Fibroblast of skin of right quadriceps (primary cell): ENCODE results near the gene TBC1D3B.
"Not testable (repeated sequence)": the region's sequence is repeated elsewhere in the genome, so short reads cannot be mapped to it uniquely, and the experiment has no call there.

Experiments
- DNase-seq: peaks from one replicate; pipeline ENCODE4 v3.0.0-alpha.2; 2013

The TBC1D3B gene

GRCh38 chr17:36168836-36169235 is 7.6 kb downstream of the TBC1D3B start:
- not testable (repeated sequence) for DNase-seq

- DNase-seq, result no peak
Measured at GRCh38 chr17:36153895-36154610, 22.4 kb downstream of the TBC1D3B start.

- peak; percentile 13 for DNase-seq
Measured at GRCh38 chr17:36152639-36153120, 23.8 kb downstream of the TBC1D3B start.

GRCh38 chr17:36151891-36152638 is 24.4 kb downstream of the TBC1D3B start:
- no peak for DNase-seq

GRCh38 chr17:36149296-36149820 is 27.1 kb downstream of the TBC1D3B start:
- DNase-seq, result peak; percentile 35

- peak; percentile 41 for DNase-seq
Measured at GRCh38 chr17:36148559-36149295, 27.7 kb downstream of the TBC1D3B start.

GRCh38 chr17:36147601-36148000 is 28.8 kb downstream of the TBC1D3B start:
- DNase-seq, result no peak

GRCh38 chr17:36144981-36145729 is 31.3 kb downstream of the TBC1D3B start:
- DNase-seq, result no peak

GRCh38 chr17:36144014-36144413 is 32.4 kb downstream of the TBC1D3B start:
- DNase-seq, result no peak

- DNase-seq, result no peak
Measured at GRCh38 chr17:36142806-36143205, 33.6 kb downstream of the TBC1D3B start.

- DNase-seq, result no peak
Measured at GRCh38 chr17:36142235-36142634, 34.2 kb downstream of the TBC1D3B start.

GRCh38 chr17:36136439-36136838 is 40.0 kb downstream of the TBC1D3B start:
- DNase-seq, result no peak

- no peak for DNase-seq
Measured at GRCh38 chr17:36136036-36136435, 40.4 kb downstream of the TBC1D3B start.

- DNase-seq, result no peak
Measured at GRCh38 chr17:36135465-36135864, 41.0 kb downstream of the TBC1D3B start.

GRCh38 chr17:36133602-36134236 is 42.7 kb downstream of the TBC1D3B start:
- no peak for DNase-seq

- DNase-seq, result no peak
Measured at GRCh38 chr17:36132421-36132831, 44.0 kb downstream of the TBC1D3B start.

- no peak for DNase-seq
Measured at GRCh38 chr17:36131931-36132330, 44.5 kb downstream of the TBC1D3B start.

- no peak for DNase-seq
Measured at GRCh38 chr17:36131421-36131820, 45.0 kb downstream of the TBC1D3B start.

GRCh38 chr17:36130346-36130745 is 46.1 kb downstream of the TBC1D3B start:
- DNase-seq, result no peak

- no peak for DNase-seq
Measured at GRCh38 chr17:36129616-36130015, 46.8 kb downstream of the TBC1D3B start.

GRCh38 chr17:36128411-36128978 is 47.9 kb downstream of the TBC1D3B start:
- no peak for DNase-seq

- no peak for DNase-seq
Measured at GRCh38 chr17:36127911-36128310, 48.5 kb downstream of the TBC1D3B start.
